IMR-90 (cell line): Measurements from ENCODE around the gene ATXN1L.
"Not testable (repeated sequence)": the region's sequence is repeated elsewhere in the genome, so short reads cannot be mapped to it uniquely, and the experiment has no call there.

Experiments used
- BHLHE40 ChIP-seq: fragments of 150-350 bp; IDR thresholded peaks from 2 replicates; pipeline ENCODE4 v1.6.1; 2016; ENCODE audit warnings: mild to moderate bottlenecking, low read depth, low read length
- CTCF ChIP-seq: conservative IDR thresholded peaks from 2 replicates; pipeline ENCODE4 v1.5.1; 2012; ENCODE audit warnings: mild to moderate bottlenecking, low read depth, low read length, improper control_type of control experiment
- FOS ChIP-seq: fragments of 150-350 bp; IDR thresholded peaks from 2 replicates; pipeline ENCODE4 v1.6.1; 2016; ENCODE audit warnings: low read depth, low read length
- MAFK ChIP-seq: IDR thresholded peaks from 2 replicates; pipeline ENCODE4 v1.6.1; 2012; ENCODE audit warnings: low read depth, low read length, improper control_type of control experiment
- MXI1 ChIP-seq: IDR thresholded peaks from 2 replicates; pipeline ENCODE4 v1.6.1; 2012; ENCODE audit warnings: low read depth, mild to moderate bottlenecking, low read length, moderate library complexity, borderline replicate concordance
- NFE2L2 ChIP-seq: fragments of 150-350 bp; IDR thresholded peaks from 2 replicates; pipeline ENCODE4 v1.6.1; 2016; ENCODE audit warnings: low read depth, mild to moderate bottlenecking, low read length
- POLR2A ChIP-seq: IDR thresholded peaks from 2 replicates; pipeline ENCODE4 v1.6.1; 2012; ENCODE audit warnings: mild to moderate bottlenecking, low read depth, low read length
- RCOR1 ChIP-seq: IDR thresholded peaks from 2 replicates; pipeline ENCODE4 v1.6.1; 2012; ENCODE audit warnings: mild to moderate bottlenecking, low read length, improper control_type of control experiment; ENCODE audit not compliant: insufficient replicate concordance
- SMC3 ChIP-seq: fragments of 150-350 bp; IDR thresholded peaks from 2 replicates; pipeline ENCODE4 v1.6.1; 2016; ENCODE audit warnings: low read depth, mild to moderate bottlenecking, antibody characterized with exemption, low read length, moderate library complexity
- USF2 ChIP-seq: fragments of 150-350 bp; IDR thresholded peaks from 2 replicates; pipeline ENCODE4 v1.6.1; 2017; ENCODE audit warnings: mild to moderate bottlenecking, antibody characterized with exemption, low read length, low read depth

GRCh38 chr16:71832112-71832511, 13.7 kb upstream of the ATXN1L start:
- not testable (repeated sequence) for TF ChIP-seq CTCF, BHLHE40, USF2, FOS, POLR2A, MAFK, NFE2L2, SMC3, RCOR1, MXI1
